Measurements from ENCODE around the gene LGALSL.

GRCh38 chr2:64502860-64503259 is 48.9 kb downstream of the LGALSL start:
- TF ChIP-seq CTCF (IDR thresholded peaks at IDR 0.05): no peak
- no peak for TF ChIP-seq POLR2A (IDR thresholded peaks at IDR 0.05)
